Limb (tissue), 2 donors: ENCODE measurements around the gene ZHX3.

ENCODE experiments used
- DNase-seq, 2 donors: peaks; one replicate each; pipeline ENCODE4 v3.0.0-alpha.2; 2016; ENCODE audit errors: extremely low spot score in 2 of 2

The ZHX3 gene, protein sequence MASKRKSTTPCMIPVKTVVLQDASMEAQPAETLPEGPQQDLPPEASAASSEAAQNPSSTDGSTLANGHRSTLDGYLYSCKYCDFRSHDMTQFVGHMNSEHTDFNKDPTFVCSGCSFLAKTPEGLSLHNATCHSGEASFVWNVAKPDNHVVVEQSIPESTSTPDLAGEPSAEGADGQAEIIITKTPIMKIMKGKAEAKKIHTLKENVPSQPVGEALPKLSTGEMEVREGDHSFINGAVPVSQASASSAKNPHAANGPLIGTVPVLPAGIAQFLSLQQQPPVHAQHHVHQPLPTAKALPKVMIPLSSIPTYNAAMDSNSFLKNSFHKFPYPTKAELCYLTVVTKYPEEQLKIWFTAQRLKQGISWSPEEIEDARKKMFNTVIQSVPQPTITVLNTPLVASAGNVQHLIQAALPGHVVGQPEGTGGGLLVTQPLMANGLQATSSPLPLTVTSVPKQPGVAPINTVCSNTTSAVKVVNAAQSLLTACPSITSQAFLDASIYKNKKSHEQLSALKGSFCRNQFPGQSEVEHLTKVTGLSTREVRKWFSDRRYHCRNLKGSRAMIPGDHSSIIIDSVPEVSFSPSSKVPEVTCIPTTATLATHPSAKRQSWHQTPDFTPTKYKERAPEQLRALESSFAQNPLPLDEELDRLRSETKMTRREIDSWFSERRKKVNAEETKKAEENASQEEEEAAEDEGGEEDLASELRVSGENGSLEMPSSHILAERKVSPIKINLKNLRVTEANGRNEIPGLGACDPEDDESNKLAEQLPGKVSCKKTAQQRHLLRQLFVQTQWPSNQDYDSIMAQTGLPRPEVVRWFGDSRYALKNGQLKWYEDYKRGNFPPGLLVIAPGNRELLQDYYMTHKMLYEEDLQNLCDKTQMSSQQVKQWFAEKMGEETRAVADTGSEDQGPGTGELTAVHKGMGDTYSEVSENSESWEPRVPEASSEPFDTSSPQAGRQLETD

DNA sequence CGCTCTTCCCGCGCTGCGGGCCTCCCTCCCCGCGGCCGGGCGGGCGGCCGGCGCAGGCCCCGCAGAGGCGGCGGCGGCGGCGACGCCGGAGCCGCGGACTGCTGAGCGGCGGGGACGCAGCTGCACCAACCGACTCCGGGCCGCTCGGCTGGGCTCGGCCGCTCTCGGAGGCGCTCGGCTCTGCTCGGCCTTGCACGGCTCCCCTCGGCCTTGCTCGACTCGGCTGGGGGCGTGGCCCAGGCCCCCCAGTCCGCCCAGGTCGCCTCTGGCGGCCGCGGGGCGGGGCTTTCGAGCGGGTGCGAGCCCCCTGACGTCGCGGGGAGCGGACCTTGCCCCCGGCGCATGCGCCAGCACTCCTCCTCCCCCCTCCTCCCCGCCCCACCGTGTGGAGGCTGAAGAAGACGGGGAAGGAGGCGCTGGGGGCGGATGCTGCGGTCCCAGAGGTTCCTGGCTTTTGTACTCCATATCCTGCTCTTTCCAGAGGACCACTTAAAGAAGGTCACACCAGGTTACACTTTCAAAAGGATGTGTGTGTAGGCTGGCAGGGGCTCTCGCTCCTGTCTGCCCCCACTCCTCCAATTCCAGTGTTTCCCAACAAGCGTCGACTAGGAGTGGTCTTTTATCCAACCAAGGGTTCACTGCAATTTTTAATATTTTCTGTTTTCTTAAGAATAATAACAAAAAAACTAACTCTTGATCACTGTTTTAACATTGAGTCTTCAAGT lies at the start of gene ZHX3:
ZHX3 (minus strand) TSS at position 186 of the 725 bp plus-strand sequence. CDS start 112,815 bp downstream, outside the sequence.
- DNase-seq = peak; percentile 98

DNA sequence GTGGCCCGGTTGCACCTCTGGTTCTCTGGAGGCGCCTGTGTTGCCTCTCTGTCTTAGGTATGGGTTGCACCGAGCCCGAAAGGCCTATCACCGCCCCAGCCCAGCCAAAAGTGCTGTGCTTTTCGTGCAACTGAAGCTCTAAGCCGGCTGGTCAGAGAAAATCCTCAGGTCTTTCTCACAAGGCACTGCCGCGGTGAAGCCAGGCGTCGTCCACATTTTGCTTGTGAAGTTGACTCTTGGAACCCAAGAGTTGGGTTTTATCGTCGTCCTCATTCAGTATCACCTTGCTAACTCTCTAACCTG lies 49.8 kb upstream of the ZHX3 start:
- no peak for DNase-seq

DNA sequence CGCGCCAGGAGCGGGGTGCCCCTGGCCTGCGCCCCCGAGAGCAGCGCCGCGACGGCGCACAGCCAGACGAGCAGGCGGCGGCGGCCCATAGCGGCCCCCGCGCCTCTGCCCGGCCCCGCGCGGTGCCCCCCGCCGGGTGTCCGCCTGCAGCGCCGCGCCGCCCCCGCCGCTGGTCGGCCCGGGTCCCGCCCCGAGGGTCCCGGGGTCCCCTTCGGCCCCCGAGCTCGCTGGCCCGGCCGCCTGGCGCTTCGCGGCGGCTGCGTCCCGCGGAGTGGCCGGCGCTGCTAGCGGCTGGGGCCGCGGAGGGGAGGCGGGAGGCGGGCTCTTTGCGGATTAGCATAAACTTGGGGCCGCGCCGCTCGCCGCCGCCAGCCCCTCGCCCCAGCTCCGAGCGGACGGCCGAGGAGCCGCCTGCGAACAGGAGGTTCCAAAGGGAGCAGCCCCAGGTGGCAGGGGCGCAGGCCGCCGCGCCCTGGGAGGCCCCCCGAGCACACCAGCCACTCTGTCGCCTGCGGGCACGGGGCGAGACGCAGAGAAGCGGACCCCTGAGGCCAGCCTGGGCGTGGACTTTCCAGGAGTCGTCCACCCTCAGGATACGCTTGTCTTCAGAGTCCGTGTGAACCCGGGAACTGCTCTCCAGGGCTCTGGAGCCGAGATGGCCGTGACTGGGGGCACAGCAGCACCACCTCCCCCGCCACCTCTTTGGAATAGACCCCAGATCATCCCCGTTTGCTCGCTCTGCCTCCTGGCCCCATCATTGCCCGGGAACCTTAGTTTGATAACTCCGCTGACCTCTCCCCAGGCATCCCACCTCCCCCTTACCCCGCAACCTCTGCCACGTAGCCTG lies 49.2 kb upstream of the ZHX3 start, which contains the start of gene EMILIN3:
EMILIN3 (minus strand) TSS at position 273 of the 847 bp plus-strand sequence; CDS start at position 89, 184 bp downstream.
- peak in 1 of 2 donors; percentile 74 for DNase-seq

DNA sequence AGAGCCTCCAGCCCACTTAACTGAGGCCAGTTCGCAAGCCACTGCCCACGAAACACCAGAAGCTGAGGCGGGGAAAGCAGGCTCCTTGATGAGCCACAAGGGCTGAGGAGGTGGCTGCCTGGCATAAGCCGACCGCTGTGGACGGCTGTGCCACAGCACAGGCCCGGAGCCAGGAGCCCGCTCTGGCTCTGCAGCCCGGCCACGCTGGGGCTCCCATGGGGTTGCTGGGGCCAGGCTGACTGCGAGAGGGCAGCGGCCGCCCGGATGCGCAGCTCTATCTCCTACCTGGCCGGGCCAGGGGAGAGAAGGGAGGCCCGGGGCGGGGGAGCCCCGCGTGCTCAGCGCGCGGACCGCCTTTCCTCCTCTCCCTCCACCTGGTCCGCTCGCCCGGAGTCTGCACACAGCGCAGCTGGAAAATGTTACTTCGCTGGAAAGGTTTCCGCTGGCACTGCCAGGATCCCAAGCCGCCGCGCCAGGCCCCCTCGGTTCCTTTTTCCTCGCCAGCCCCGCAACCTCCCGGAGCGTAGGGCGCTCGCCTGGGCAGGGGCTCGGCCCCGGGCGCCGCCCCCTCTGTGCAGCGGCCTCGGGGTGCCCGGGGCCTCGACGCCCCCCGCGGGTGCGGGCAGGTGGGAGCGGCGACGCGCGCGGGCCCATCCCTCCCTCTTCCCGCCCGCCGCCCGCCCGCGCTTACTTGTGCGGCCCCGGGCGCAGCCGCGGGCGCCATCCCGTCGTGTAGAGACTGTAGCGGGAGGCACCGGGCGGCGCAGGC lies 48.4 kb upstream of the ZHX3 start:
- DNase-seq = peak in 1 of 2 donors; percentile 71

DNA sequence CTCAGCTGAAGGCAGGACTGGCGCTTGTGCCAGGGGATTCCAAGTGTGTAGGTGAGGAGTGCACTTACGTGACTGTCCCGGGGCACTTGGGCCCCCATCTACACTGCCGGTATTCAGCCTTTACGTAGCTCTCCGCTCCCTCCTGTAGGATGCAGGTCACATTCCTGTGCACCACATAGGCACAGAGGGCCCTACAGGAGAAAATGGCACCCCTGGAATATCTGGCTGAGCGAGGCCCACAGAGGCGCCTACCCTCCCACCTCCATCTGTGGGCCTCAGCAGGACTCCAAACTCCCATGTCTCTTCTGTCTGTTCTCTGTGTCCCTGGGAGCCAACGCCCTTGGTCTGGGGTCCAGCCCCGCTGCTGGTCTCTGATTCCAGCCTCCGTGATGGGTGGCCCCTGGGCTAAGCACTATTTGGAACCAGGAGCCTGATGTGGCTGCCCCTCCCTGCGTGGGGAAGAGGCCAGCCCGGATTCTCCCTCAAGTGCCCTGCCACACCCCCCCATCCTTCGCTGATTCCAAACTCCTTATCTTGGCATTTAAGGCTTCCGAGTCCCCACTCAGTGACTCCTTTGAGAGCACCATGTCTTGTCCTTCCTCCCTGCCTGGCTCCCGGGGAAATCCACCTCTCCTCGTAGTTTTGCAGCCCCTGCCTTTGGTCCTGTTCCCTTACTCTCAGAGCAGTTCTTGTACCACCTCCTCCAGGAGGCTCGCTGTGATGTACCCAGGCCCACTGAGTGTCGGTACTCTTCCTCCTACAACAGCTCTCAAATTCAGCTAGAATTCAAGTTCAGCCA lies 47.6 kb upstream of the ZHX3 start:
- peak in 1 of 2 donors; percentile 30 for DNase-seq

DNA sequence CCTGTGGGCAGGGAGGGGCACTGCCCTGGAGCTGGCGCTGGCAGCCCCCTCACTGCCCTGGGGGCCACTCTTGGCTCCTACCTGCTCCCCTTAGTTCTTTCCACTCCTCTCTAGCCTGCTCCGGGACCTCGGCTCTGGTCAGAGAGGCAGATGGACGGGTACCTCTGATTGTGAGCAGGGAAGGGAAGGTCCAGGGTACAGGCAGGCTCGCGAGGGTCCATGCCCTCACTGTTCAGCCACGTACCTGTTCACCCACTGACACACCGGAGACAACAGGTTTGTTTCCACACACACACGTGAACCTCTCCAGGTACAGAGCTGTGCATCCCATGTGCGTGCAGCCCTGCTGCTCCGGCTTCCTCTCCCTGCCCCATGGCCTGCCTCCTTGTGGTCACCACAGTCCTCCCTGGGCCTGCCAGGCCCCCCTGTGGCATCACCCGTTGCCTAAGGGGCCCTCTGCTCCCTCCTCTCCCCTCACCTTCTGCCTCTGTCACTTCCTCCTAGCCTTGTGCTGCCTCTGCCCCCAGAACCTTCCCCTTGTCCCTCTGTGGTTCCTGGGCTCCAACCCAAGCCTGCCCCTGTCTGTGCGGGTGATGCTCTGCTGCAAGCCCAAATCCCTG lies 46.8 kb upstream of the ZHX3 start:
- DNase-seq = peak in 1 of 2 donors; percentile 25

DNA sequence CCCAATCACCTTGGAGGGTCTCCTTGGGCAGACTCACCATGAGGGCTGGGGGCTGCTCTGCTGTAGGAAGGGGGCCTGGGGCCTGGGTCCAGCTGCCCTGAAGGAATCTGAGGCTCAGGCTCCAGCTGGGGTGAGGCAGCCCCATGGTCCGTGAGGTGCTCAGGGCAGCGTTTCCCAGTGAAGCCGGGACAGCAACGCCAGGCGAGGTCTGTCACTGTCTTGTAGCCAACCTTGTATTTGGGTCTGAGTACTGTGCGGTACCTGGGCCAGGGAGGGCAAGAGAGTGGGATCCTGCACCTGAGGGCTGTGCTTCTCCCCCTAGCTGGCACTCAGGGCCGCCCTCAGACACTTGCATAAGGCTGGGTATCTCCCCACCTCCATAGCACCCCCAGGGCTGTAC lies 46.1 kb upstream of the ZHX3 start:
- peak in 1 of 2 donors; percentile 18 for DNase-seq

DNA sequence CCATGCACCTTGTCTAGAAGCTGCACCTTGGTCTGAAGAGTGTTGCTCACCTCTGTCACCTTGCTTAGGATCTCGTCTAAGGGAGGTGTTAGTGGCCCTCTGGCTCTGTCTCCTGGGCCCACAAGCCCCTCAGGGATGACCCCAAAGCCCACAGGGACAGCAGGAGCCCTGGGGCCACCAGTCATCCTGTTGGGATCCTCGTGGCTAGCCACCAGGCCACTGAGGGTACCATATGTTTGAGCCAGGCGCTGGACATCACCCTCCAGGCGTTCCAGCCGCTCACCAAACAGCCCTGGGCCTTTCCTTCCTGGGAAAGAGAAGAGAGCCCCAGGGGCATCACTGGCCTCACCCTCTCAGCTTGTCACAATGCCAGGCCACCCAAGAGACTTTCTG lies 45.2 kb upstream of the ZHX3 start:
- DNase-seq = peak in 1 of 2 donors; percentile 24

DNA sequence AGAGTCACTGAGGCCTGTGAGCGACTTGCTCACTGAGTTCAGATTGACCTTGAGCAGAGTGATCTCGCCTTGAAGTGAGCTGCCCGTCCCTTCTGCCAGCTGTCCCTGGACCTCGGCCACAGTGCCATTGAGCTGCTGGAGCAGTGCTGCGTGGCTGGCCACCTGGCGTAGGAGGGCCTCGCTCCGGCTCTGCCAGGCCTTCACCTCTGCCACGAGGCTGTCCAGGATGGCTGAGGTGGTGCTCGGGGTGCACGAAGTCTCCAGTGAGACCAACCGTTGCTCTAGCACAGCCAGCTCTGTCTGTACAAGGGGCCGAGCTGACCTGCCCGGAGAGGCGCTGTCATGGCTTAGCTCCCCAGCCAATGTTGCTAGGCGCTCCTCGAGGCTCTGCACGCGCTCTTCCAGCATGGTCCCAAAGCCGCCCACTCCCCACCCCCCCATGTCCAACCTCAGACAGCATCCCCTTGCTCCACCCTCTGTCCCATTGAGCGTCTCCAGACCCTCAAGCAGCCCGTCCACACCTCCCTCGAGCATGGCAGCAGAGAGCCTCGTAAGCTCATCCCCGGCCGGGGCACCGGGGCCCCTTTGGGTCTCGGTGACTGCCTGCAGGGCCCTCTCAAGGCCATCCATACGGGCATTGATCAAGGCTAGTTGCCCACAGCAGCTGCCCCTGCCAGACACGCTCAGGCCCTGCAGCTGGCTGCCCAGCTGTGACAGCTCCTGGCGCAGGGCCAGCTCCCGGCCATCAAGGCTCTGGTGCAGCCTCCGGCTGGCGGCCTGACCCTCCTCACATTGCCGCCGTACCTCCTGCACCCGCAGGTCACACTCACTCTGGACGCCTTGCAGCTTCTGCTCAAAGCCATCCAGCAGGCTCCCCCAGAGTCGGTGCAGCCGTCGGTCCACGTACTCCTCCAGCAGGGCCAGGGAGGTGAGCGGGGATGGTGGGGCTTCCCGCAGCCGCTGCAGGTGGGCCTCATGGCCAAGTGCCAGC lies 44.5 kb upstream of the ZHX3 start:
- DNase-seq = peak in 1 of 2 donors; percentile 47

DNA sequence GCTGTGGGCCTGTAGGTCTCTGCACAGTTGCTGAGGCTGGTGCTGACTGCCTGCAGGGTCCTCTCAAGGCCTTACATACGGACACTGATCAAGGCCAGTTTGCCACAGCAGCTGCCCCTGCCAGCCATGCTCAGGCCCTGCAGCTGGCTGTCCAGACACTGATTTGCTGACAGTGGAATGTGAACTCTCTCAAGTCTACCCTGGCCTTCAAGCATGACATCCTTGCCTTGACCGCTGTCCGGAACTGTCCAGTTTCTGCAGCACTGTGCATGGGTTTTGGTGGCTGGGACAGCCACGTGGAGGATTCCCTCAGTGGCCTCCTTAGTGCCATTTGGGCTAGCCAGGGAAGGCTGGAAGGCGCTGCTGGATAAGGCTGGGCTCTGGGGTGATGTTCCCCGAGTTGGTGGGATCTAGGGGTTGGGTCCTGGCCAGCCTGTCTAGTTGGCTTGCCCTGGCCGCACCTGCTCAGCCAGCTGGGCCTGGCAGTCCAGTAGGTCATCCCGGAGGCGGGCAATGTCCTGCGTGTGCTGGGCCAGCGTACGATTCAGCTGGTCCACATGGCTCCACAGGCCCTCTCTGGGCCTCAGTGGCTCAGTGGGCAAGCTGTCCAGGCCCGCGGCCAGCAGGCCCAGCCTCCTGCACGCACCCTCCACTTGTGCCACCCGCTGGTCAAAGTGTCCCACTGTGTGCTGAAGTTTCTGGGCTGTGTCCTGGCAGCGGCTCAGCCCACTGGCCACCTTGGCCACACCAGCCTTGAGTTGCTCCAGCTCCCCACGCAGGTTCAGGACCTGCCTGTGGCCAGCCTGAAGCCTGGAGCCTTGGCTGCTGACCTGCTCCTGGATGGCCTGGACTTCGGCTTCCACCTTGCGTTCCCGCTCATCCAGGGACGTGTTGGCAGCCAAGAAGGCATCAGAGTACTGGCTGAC lies 43.6 kb upstream of the ZHX3 start:
- DNase-seq = peak in 1 of 2 donors; percentile 24

DNA sequence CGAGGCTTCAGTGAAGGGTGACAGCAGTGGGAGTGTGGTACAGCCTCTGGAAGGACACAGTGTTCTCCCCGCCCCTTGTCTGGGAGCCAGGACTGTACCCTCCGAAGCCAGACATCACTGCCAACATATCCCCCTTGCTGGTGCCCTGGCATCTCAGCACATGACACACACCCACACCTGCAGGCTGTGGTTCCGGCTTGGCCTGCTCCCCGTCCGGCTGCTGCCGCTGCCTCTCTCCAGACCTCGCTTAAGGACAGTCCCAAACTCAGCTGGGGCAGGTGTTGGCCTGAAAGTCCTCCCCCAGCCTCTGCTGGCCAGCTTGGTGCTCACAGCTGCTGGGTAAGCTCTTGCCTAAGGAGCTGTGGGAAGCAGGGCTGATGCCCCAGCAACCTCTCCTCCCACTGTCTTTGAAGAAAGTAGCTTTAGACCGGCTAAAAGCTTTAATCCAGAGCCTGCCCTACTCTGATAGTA lies 42.0 kb upstream of the ZHX3 start:
- peak in 1 of 2 donors; percentile 32 for DNase-seq

DNA sequence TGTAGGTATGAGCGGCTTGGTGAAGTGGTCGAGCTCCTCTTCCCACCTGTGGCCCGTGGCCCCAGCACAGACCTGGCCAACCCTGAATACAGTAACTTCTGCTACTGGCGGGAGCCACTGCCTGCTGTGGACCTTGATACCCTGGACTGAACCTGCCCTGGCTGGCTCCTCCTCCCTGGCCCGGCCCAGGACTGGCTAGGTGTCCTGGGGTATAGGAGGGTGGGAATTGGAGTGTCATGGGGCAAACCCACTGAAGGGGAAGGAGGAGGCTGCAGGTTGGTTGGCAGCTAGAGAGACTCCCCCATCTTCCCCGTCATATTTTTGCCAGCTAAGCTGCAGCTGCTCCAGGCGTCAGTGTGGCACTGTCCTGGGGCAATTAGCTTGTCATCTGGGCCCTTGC lies 41.2 kb upstream of the ZHX3 start:
- no peak for DNase-seq

DNA sequence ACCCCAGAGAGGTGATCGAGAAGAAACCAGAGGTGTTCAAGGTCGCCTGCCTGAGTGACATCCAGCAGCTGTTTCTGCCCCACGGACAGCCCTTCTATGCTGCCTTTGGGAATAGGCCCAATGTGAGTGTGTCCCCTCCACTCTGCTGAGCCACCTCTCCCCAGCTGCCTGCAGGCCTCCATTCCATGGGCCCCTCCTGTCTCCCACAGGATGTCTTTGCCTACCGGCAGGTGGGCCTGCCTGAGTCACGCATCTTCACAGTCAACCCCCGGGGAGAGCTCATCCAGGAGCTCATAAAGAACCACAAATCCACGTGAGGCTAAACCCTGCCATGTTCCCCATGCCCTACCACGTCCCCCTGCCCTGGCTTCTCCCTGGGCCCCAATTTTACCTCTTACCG lies 40.7 kb upstream of the ZHX3 start:
- DNase-seq = no peak

DNA sequence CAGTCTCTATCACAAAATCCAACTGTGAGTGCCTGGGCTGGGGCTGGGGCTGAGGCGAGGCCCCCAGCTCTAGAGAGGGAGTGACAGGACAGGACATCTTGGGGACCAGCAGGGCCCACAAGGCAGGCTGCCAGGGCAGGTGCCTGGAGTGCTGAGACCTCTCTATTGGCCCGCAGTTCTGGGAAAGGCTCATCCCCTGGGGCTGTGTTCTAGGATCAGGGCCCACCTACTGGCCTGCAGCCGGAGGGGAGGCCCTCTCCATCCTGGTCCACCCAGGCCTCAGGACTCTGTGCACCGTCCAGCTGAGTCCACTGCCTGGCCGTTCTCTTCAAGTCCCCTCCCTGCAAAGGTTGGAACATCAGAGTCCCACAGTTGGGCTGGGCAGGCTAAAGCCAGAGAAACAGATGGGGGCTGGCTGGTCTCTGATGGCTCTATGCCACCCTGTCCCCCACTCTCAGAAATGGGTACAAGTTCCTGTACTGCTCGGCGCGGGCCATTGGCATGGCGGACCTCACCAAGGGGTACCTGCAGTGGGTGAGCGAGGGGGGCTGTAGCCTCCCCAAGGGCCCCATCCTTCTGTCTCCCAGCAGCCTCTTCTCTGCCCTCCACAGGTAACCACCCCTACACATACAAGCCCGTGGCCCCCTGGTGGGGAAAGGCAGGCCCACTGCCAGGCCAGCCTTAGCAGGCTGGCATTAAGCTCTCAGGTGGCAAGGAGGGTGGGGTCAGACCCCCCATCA lies 40.1 kb upstream of the ZHX3 start:
- DNase-seq = no peak

DNA sequence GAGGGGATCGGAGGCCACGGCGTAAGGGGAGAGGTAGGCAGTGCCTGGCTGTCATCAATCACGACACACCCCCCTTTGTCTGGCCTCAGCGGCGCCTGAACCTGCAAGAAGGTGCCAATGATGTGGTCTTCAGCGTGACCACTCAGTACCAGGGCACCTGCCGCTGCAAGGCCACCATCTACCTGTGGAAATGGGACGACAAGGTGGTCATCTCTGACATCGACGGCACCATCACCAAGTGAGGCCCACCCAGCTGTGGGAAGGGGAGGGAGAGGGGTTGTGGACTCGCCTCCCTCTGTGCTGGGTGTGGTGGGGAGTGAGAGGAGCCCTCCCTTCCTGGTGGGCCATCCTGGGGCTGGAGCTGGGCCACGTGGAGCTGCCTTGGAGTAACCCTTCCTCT lies 39.4 kb upstream of the ZHX3 start:
- no peak for DNase-seq
